Thoracic aorta (tissue), 2 donors: ENCODE data around the gene CORO1C. TPM values are rescaled to one million over a fixed set of nuclear protein-coding genes. Genes with fewer than 3 reads are reported as not detected.
A peak's percentile ranks its signal among the peaks of the same experiment; 100 is the strongest.

ENCODE experiments used
- ATAC-seq: fragments of 150-250 bp; one replicate; pipeline ENCODE4 v1.8.0; 2017; ENCODE audit warnings: low read depth; ENCODE audit not compliant: insufficient number of reproducible peaks, low FRiP score
- DNase-seq: peaks from one replicate; pipeline ENCODE4 v3.0.0-alpha.2; 2020; ENCODE audit warnings: low spot score
- H3K27ac ChIP-seq, 2 donors: fragments of 200-600 bp; sonication (generic); 1 replicate in 1 of 2; 2 replicates in 1 of 2; pipeline ENCODE4 v1.5.1; 2016; ENCODE audit warnings: mild to moderate bottlenecking in 2 of 2, moderate library complexity in 2 of 2
- H3K27me3 ChIP-seq: fragments of 200-600 bp; sonication (generic); replicated peaks from 2 replicates; pipeline ENCODE4 v1.6.0; 2016; ENCODE audit warnings: mild to moderate bottlenecking; ENCODE audit not compliant: insufficient read depth
- H3K36me3 ChIP-seq: fragments of 200-600 bp; sonication (generic); one replicate; pipeline ENCODE4 v1.5.1; 2016
- H3K4me1 ChIP-seq, 2 donors: fragments of 200-600 bp; sonication (generic); 1 replicate in 1 of 2; 2 replicates in 1 of 2; pipeline versions ENCODE4 v1.5.1 to v1.6.0; 2016; ENCODE audit warnings: low read depth in 2 of 2, mild to moderate bottlenecking in 1 of 2; ENCODE audit not compliant: control insufficient read depth in 1 of 2
- H3K4me3 ChIP-seq: fragments of 200-600 bp; sonication (generic); 2 replicates; pipeline ENCODE4 v1.5.1; 2016; ENCODE audit warnings: mild to moderate bottlenecking
- H3K9me3 ChIP-seq: fragments of 200-600 bp; sonication (generic); 2 replicates; pipeline ENCODE4 v1.5.1; 2016
- CTCF ChIP-seq: fragments of 200-600 bp; sonication (generic); IDR thresholded peaks from one replicate; pipeline ENCODE4 v1.5.1; 2019; ENCODE audit warnings: antibody characterized with exemption
- total RNA-seq, 2 donors: library from RNA; depleted of rRNA; stranded (reverse); fragments of >200 nt; gene quantifications; one replicate each; pipeline versions ENCODE4 v1.1.0 to v1.2.3, GENCODE V29; 2016

Gene CORO1C
- total RNA-seq, 2 donors from 2014 or later = 157 to 208 TPM

GRCh38 chr12:108696111-108696995 lies 35.0 kb downstream of the CORO1C start:
- no peak for TF ChIP-seq CTCF
- ATAC-seq (peak; percentile 13), DNase-seq (no peak)
- Histone ChIP-seq H3K27ac (peak overlapping the region; percentile 47 to 62), H3K9me3 (no peaks in the 10 kb centered on the region), H3K27me3 (no peaks in the 10 kb centered on the region), H3K36me3 (no peaks in the 10 kb centered on the region), H3K4me1 (peaks cover 64 to 89% of the 10 kb centered on the region in 2 donors), H3K4me3 (no peak overlapping the region)

- Histone ChIP-seq H3K27ac (peak overlapping the region in 1 of 2 donors; percentile 62), H3K4me1 (peaks cover 65 to 89% of the 10 kb centered on the region in 2 donors), H3K9me3 (no peaks in the 10 kb centered on the region), H3K36me3 (no peaks in the 10 kb centered on the region), H3K4me3 (no peak overlapping the region), H3K27me3 (no peaks in the 10 kb centered on the region)
- no peak for DNase-seq
- TF ChIP-seq CTCF = no peak
- ATAC-seq = no peak
Observed at GRCh38 chr12:108694812-108695278, 36.5 kb downstream of the CORO1C start.

- Histone ChIP-seq H3K9me3 (no peaks in the 10 kb centered on the region), H3K27ac (peak overlapping the region; percentile 95), H3K36me3 (no peaks in the 10 kb centered on the region), H3K4me3 (no peak overlapping the region), H3K4me1 (peaks cover 70 to 92% of the 10 kb centered on the region in 2 donors), H3K27me3 (no peaks in the 10 kb centered on the region)
- no peak for TF ChIP-seq CTCF
- ATAC-seq (no peak), DNase-seq (no peak)
Observed at GRCh38 chr12:108693751-108694150, 37.6 kb downstream of the CORO1C start.

- Histone ChIP-seq H3K9me3 (no peaks in the 10 kb centered on the region), H3K27me3 (no peaks in the 10 kb centered on the region), H3K27ac (peak overlapping the region; percentile 95), H3K4me3 (no peak overlapping the region), H3K36me3 (no peaks in the 10 kb centered on the region), H3K4me1 (peaks cover 70 to 96% of the 10 kb centered on the region in 2 donors)
- TF ChIP-seq CTCF = no peak
- DNase-seq = no peak
- no peak for ATAC-seq
Observed at GRCh38 chr12:108693186-108693730, 38.1 kb downstream of the CORO1C start.

GRCh38 chr12:108691998-108692808 lies 39.1 kb downstream of the CORO1C start:
- TF ChIP-seq CTCF = no peak
- DNase-seq = no peak
- Histone ChIP-seq H3K4me1 (peaks cover 65 to 88% of the 10 kb centered on the region in 2 donors), H3K36me3 (no peaks in the 10 kb centered on the region), H3K27ac (peak overlapping the region; percentile 95), H3K4me3 (peak overlapping the region; percentile 52), H3K9me3 (no peaks in the 10 kb centered on the region), H3K27me3 (no peaks in the 10 kb centered on the region)
- ATAC-seq = no peak
